Subcutaneous abdominal adipose tissue (tissue), 5 donors: ENCODE measurements around the gene KLRF1.

Experiments
- H3K27ac ChIP-seq: one replicate; pipeline ENCODE4 v1.7.0; 2013; ENCODE audit warnings: low read depth, mild to moderate bottlenecking, inconsistent platforms, low read length, moderate library complexity
- H3K27me3 ChIP-seq, 5 donors: one replicate each; pipeline ENCODE4 v1.7.0; 2013; ENCODE audit warnings: low read length in 5 of 5, inconsistent platforms in 1 of 5; ENCODE audit not compliant: control insufficient read depth in 5 of 5, insufficient read depth in 4 of 5
- H3K36me3 ChIP-seq, 5 donors: one replicate each; pipeline ENCODE4 v1.7.0; 2013; ENCODE audit warnings: low read length in 5 of 5; ENCODE audit not compliant: control insufficient read depth in 5 of 5, insufficient read depth in 5 of 5
- H3K4me1 ChIP-seq, 5 donors: one replicate each; pipeline ENCODE4 v1.7.0; 2013; ENCODE audit warnings: low read length in 5 of 5, mild to moderate bottlenecking in 3 of 5, moderate library complexity in 1 of 5; ENCODE audit not compliant: control insufficient read depth in 5 of 5, insufficient read depth in 5 of 5
- H3K4me3 ChIP-seq, 5 donors: one replicate each; pipeline ENCODE4 v1.7.0; 2013; ENCODE audit warnings: low read length in 5 of 5, low read depth in 1 of 5
- H3K9ac ChIP-seq, 5 donors: one replicate each; pipeline ENCODE4 v1.7.0; 2013; ENCODE audit warnings: low read length in 5 of 5, mild to moderate bottlenecking in 4 of 5, moderate library complexity in 3 of 5
- H3K9me3 ChIP-seq, 5 donors: one replicate each; pipeline ENCODE4 v1.7.0; 2013; ENCODE audit warnings: low read length in 5 of 5; ENCODE audit not compliant: control insufficient read depth in 5 of 5
- donor health status: healthy.
- donor health status: healthy.
- donor health status: healthy.
- donor health status: healthy.
- donor health status: healthy.

Gene KLRF1

GRCh38 chr12:9827209-9827888 is at the start of gene KLRF1:
Gene KLRF1 (plus strand): TSS chr12:9827481. CDS start chr12:9827545, 64 bp downstream.
- H3K9ac ChIP-seq: no peak within 1 kb of the TSS
- H3K36me3 ChIP-seq: no peaks in the 10 kb centered on the region
- H3K4me3 ChIP-seq: no peak within 1 kb of the TSS
- H3K9me3 ChIP-seq: no peaks in the 10 kb centered on the region
- H3K4me1 ChIP-seq: no peaks in the 10 kb centered on the region
- no peak within 1 kb of the TSS for H3K27ac ChIP-seq
- no peaks in the 10 kb centered on the region for H3K27me3 ChIP-seq

- no peak overlapping the region for H3K27ac ChIP-seq
- no peak overlapping the region for H3K4me3 ChIP-seq
These were observed 48.1 kb upstream of the KLRF1 start for GRCh38 chr12:9779209-9779608.

GRCh38 chr12:9781360-9781759 is 45.9 kb upstream of the KLRF1 start:
- no peaks in the 10 kb centered on the region for H3K4me1 ChIP-seq
- H3K27me3 ChIP-seq: no peaks in the 10 kb centered on the region
- no peaks in the 10 kb centered on the region for H3K9me3 ChIP-seq
- H3K36me3 ChIP-seq: no peaks in the 10 kb centered on the region
- H3K9ac ChIP-seq: no peak overlapping the region
- H3K27ac ChIP-seq: no peak overlapping the region
- no peak overlapping the region for H3K4me3 ChIP-seq

More at GRCh38 chr12:9779209-9779608, 48.1 kb upstream of the KLRF1 start:
- Histone ChIP-seq H3K9ac (no peak overlapping the region), H3K36me3 (no peaks in the 10 kb centered on the region), H3K4me1 (no peaks in the 10 kb centered on the region), H3K27me3 (no peaks in the 10 kb centered on the region), H3K9me3 (no peaks in the 10 kb centered on the region)

GRCh38 chr12:9782547-9783382 is 44.5 kb upstream of the KLRF1 start:
- Histone ChIP-seq H3K36me3 (no peaks in the 10 kb centered on the region), H3K27ac (no peak overlapping the region), H3K9me3 (no peaks in the 10 kb centered on the region), H3K4me3 (no peak overlapping the region), H3K27me3 (no peaks in the 10 kb centered on the region), H3K9ac (no peak overlapping the region), H3K4me1 (no peaks in the 10 kb centered on the region)

- Histone ChIP-seq H3K27ac (no peak overlapping the region), H3K9me3 (no peaks in the 10 kb centered on the region), H3K4me3 (no peak overlapping the region), H3K36me3 (no peaks in the 10 kb centered on the region), H3K9ac (no peak overlapping the region), H3K4me1 (no peaks in the 10 kb centered on the region), H3K27me3 (no peaks in the 10 kb centered on the region)
These were observed 43.0 kb upstream of the KLRF1 start for GRCh38 chr12:9784326-9784725.

GRCh38 chr12:9784816-9785215 is 42.5 kb upstream of the KLRF1 start:
- Histone ChIP-seq H3K4me3 (no peak overlapping the region), H3K27me3 (no peaks in the 10 kb centered on the region), H3K9ac (no peak overlapping the region), H3K36me3 (no peaks in the 10 kb centered on the region), H3K27ac (no peak overlapping the region), H3K4me1 (no peaks in the 10 kb centered on the region), H3K9me3 (no peaks in the 10 kb centered on the region)

- H3K36me3 ChIP-seq: no peaks in the 10 kb centered on the region
- no peak overlapping the region for H3K9ac ChIP-seq
- H3K9me3 ChIP-seq: no peaks in the 10 kb centered on the region
- H3K4me3 ChIP-seq: no peak overlapping the region
- H3K27ac ChIP-seq: no peak overlapping the region
- H3K27me3 ChIP-seq: no peaks in the 10 kb centered on the region
- no peaks in the 10 kb centered on the region for H3K4me1 ChIP-seq
These were observed 40.3 kb upstream of the KLRF1 start for GRCh38 chr12:9786726-9787717.

- Histone ChIP-seq H3K36me3 (no peaks in the 10 kb centered on the region), H3K9ac (no peak overlapping the region), H3K27me3 (no peaks in the 10 kb centered on the region), H3K4me3 (no peak overlapping the region), H3K4me1 (peaks cover 0 to 3% (median 0%) of the 10 kb centered on the region in 5 donors), H3K27ac (no peak overlapping the region), H3K9me3 (no peaks in the 10 kb centered on the region)
These were observed 34.9 kb upstream of the KLRF1 start for GRCh38 chr12:9792185-9792900.

- Histone ChIP-seq H3K4me1 (peaks cover 0 to 3% (median 0%) of the 10 kb centered on the region in 5 donors), H3K36me3 (no peaks in the 10 kb centered on the region), H3K9me3 (no peaks in the 10 kb centered on the region), H3K4me3 (no peak overlapping the region), H3K9ac (no peak overlapping the region), H3K27ac (no peak overlapping the region), H3K27me3 (no peaks in the 10 kb centered on the region)
These were observed 34.2 kb upstream of the KLRF1 start for GRCh38 chr12:9792961-9793617.
